CD4-positive, alpha-beta T cell (primary cell): ENCODE results near the gene MEX3C. TPM values are rescaled to one million over a fixed set of nuclear protein-coding genes. Genes with fewer than 3 reads are reported as not detected.

Source experiments
- ATAC-seq: fragments of 200-7000 bp; cut with Tn5 transposase; one replicate; pipeline ENCODE4 v1.10.0; 2022; ENCODE audit warnings: mild to moderate bottlenecking; ENCODE audit not compliant: poor library complexity
- CTCF ChIA-PET: fragments of 350-600 bp; sonication (Branson Sonifier 250); formaldehyde crosslinking; loops from one replicate; lab custom pipeline; 2021; ENCODE audit warnings: antibody characterized with exemption, inconsistent platforms; lab: Charles Lee
- POLR2A ChIA-PET: fragments of 350-600 bp; sonication (Branson Sonifier 250); formaldehyde crosslinking; loops from one replicate; lab custom pipeline; 2021; ENCODE audit warnings: antibody characterized with exemption, inconsistent platforms; lab: Charles Lee
- DNase-seq, 14 experiments: peaks; one replicate each; pipeline ENCODE4 v3.0.0-alpha.2; 2013 to 2020; ENCODE audit warnings: mixed read lengths in 2 of 14
- H3K27ac ChIP-seq, 2 donors: one replicate each; pipeline versions ENCODE4 v1.5.1 to v1.7.0; 2013; ENCODE audit warnings: low read length in 2 of 2, low read depth in 1 of 2, mild to moderate bottlenecking in 1 of 2
- H3K27me3 ChIP-seq, 2 experiments: 1 replicate in 1 of 2; 2 replicates in 1 of 2; pipeline versions ENCODE4 v1.6.1 to v1.7.0; 2013; ENCODE audit warnings: low read length in 2 of 2, control low read depth in 1 of 2, mild to moderate bottlenecking in 1 of 2, moderate library complexity in 1 of 2; ENCODE audit not compliant: insufficient read depth in 2 of 2, control insufficient read depth in 1 of 2
- H3K36me3 ChIP-seq: one replicate; pipeline ENCODE4 v1.6.1; 2013; ENCODE audit warnings: low read length, control low read depth; ENCODE audit not compliant: insufficient read depth
- H3K4me1 ChIP-seq: one replicate; pipeline ENCODE4 v1.6.1; 2013; ENCODE audit warnings: low read length, control low read depth; ENCODE audit not compliant: insufficient read depth
- H3K4me3 ChIP-seq: one replicate; pipeline ENCODE4 v1.5.1; 2013; ENCODE audit warnings: mild to moderate bottlenecking, low read length, moderate library complexity
- H3K9me3 ChIP-seq, 2 experiments: 1 replicate in 1 of 2; 2 replicates in 1 of 2; pipeline versions ENCODE4 v1.6.1 to v1.7.0; 2013; ENCODE audit warnings: low read length in 2 of 2, mild to moderate bottlenecking in 2 of 2, control low read depth in 1 of 2, moderate library complexity in 1 of 2; ENCODE audit not compliant: control insufficient read depth in 1 of 2, insufficient read depth in 1 of 2
- H3K27ac Mint-ChIP-seq: one replicate; pipeline ENCODE4 v1.8.0; 2020; ENCODE audit warnings: mixed read lengths
- H3K27me3 Mint-ChIP-seq: one replicate; pipeline ENCODE4 v1.8.0; 2021; ENCODE audit warnings: mixed read lengths
- H3K36me3 Mint-ChIP-seq: one replicate; pipeline ENCODE4 v1.8.0; 2021; ENCODE audit warnings: low read depth, mixed read lengths
- H3K4me1 Mint-ChIP-seq: one replicate; pipeline ENCODE4 v1.8.0; 2021; ENCODE audit warnings: low read depth, mixed read lengths
- H3K4me3 Mint-ChIP-seq: one replicate; pipeline ENCODE4 v1.8.0; 2020; ENCODE audit warnings: mild to moderate bottlenecking, mixed read lengths
- H3K9me3 Mint-ChIP-seq: one replicate; pipeline ENCODE4 v1.8.0; 2020; ENCODE audit warnings: mixed read lengths
- intact Hi-C, 2 experiments: fragments of 100-400 bp; cut with DNase I in 1 of 2; cut with micrococcal nuclease in 1 of 2; formaldehyde crosslinking; loops; one replicate each; pipeline versions ENCODE4 v1.15.1 to v1.9.0; 2023 to 2025; cut with DNase I, micrococcal nuclease
- total RNA-seq, 174 experiments: library from RNA in 2 of 174; stranded (reverse) in 2 of 174; gene quantifications; one replicate each; pipeline ENCODE4 v1.2.3 and lab custom pipeline; 2021 to 2026
- TF ChIP-seq, protein P1 (sequence below): fragments of 200-600 bp; IDR thresholded peaks from one replicate; pipeline ENCODE4 v1.8.0; 2022; ENCODE audit warnings: antibody characterized with exemption, mild to moderate bottlenecking

MEX3C gene
- total RNA-seq, 2 experiments from 2014 or later, result 70.8 to 76.1 TPM

DNA sequence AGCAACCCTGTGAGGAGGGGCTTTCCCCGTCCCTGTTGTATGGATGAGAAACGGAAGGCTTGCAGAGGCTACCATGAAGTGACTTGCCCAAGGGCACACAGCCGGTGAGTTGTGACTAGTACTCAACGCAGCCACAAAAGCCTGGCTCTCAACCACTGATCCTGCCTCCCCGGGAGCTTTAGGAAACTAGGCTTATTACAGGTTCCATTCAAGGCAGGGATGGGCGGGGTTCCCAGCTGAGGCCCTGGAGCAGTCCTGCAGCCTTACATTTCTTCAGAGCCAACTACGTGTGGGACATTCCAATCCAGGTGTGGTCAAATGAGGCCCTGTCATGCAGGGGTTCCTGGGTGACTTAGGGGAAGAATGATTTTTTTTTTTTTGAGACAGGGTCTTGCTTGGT is 59.6 kb downstream of the MEX3C start:
- CTCF ChIA-PET, result no interaction called here
- intact Hi-C loops, result no loop called here

DNA sequence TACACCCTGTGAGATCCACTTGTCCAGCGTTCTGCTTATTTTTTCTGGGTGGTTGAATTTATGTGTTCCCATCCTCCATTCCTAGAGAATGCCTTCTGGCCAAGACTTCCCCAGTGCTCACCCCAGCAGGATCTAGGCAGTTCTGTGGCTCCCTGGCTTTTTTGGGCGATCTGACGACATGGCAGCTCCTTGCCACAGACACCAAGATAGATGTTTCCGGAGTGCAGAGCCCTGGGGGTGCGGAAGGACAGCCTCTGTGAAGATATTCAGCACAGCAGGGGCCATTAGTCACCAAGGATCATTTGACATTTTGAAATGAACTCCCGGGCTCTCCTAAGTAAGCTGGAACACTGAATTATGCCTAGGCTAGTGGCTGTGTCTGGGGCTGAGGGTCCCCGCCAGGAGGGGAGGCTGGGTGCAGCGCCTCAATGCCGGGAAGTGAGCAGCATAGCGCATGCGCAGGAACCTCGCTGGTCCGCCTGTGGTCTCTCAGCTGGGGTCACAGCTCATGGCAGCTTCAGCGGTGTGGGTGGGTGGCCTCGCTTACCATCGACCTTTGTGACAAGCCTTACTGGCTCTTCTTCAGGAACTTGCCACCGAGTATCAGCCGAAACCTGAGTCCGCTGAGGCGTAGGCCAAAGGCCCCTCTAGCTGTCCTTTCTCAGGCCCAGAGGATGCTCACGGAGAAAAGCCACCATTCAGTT is 60.3 kb downstream of the MEX3C start:
- no peak overlapping the region for H3K4me3 ChIP-seq
- no peaks in the 10 kb centered on the region for H3K27me3 Mint-ChIP-seq
- H3K4me1 ChIP-seq, result no peaks in the 10 kb centered on the region
- no peaks in the 10 kb centered on the region for H3K9me3 ChIP-seq
- H3K9me3 Mint-ChIP-seq, result no peaks in the 10 kb centered on the region
- no peak overlapping the region for H3K4me3 Mint-ChIP-seq
- H3K36me3 Mint-ChIP-seq, result no peaks in the 10 kb centered on the region
- POLR2A ChIA-PET, result no interaction called here
- no peaks in the 10 kb centered on the region for H3K27me3 ChIP-seq
- H3K4me1 Mint-ChIP-seq, result no peaks in the 10 kb centered on the region
- no peaks in the 10 kb centered on the region for H3K36me3 ChIP-seq
- H3K27ac ChIP-seq, result no peak overlapping the region
- no peak overlapping the region for H3K27ac Mint-ChIP-seq
- TF ChIP-seq, protein P1, sequence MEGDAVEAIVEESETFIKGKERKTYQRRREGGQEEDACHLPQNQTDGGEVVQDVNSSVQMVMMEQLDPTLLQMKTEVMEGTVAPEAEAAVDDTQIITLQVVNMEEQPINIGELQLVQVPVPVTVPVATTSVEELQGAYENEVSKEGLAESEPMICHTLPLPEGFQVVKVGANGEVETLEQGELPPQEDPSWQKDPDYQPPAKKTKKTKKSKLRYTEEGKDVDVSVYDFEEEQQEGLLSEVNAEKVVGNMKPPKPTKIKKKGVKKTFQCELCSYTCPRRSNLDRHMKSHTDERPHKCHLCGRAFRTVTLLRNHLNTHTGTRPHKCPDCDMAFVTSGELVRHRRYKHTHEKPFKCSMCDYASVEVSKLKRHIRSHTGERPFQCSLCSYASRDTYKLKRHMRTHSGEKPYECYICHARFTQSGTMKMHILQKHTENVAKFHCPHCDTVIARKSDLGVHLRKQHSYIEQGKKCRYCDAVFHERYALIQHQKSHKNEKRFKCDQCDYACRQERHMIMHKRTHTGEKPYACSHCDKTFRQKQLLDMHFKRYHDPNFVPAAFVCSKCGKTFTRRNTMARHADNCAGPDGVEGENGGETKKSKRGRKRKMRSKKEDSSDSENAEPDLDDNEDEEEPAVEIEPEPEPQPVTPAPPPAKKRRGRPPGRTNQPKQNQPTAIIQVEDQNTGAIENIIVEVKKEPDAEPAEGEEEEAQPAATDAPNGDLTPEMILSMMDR, result no peak
- intact Hi-C loops, result no loop called here
- ATAC-seq (no peak), DNase-seq (no peak)
- CTCF ChIA-PET, result no interaction called here

More for the DNA sequence above, 59.6 kb downstream of the MEX3C start:
- H3K27me3 Mint-ChIP-seq, result no peaks in the 10 kb centered on the region
- no peaks in the 10 kb centered on the region for H3K36me3 ChIP-seq
- no peaks in the 10 kb centered on the region for H3K36me3 Mint-ChIP-seq
- DNase-seq (no peak), ATAC-seq (no peak)
- POLR2A ChIA-PET, result no interaction called here
- TF ChIP-seq, protein P1, result no peak
- no peak overlapping the region for H3K4me3 Mint-ChIP-seq
- no peaks in the 10 kb centered on the region for H3K4me1 Mint-ChIP-seq
- no peaks in the 10 kb centered on the region for H3K9me3 ChIP-seq
- H3K27me3 ChIP-seq, result no peaks in the 10 kb centered on the region
- no peaks in the 10 kb centered on the region for H3K9me3 Mint-ChIP-seq
- H3K4me3 ChIP-seq, result no peak overlapping the region
- H3K27ac Mint-ChIP-seq, result no peak overlapping the region
- H3K27ac ChIP-seq, result no peak overlapping the region
- no peaks in the 10 kb centered on the region for H3K4me1 ChIP-seq

DNA sequence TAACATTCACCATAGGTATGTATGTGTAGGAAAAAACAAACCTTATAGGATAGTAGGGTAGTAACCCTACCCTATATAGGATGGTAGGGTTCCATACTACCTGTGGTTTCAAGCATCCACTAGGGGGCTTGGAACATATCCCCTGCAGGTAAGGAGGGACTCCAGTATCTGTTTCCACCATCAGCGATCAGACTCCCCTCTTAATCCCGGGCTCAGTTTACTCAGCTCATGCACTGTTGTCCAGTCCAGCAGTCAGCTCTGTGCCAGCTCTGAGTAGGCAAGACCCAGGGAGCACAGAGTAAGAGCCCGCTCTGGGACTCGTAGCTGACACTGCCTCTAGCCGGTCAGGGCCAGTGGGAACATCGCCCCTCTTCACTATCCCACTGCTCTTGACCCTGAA is 61.7 kb downstream of the MEX3C start:
- ATAC-seq (no peak), DNase-seq (peak in 4 of 14 experiments; percentile 4 to 41 (median 40))
- H3K36me3 Mint-ChIP-seq, result no peaks in the 10 kb centered on the region
- ChIA-PET CTCF (no interaction called here), POLR2A (no interaction called here)
- no peak overlapping the region for H3K4me3 Mint-ChIP-seq
- no peak overlapping the region for H3K27ac Mint-ChIP-seq
- no peaks in the 10 kb centered on the region for H3K27me3 Mint-ChIP-seq
- intact Hi-C loops, result no loop called here
- no peak overlapping the region for H3K27ac ChIP-seq
- H3K4me1 ChIP-seq, result no peaks in the 10 kb centered on the region
- H3K9me3 Mint-ChIP-seq, result no peaks in the 10 kb centered on the region
- H3K9me3 ChIP-seq, result no peaks in the 10 kb centered on the region
- H3K27me3 ChIP-seq, result no peaks in the 10 kb centered on the region
- H3K4me1 Mint-ChIP-seq, result no peaks in the 10 kb centered on the region
- no peaks in the 10 kb centered on the region for H3K36me3 ChIP-seq
- TF ChIP-seq, protein P1, result peak; percentile 34
- no peak overlapping the region for H3K4me3 ChIP-seq
